8988T (cell line): Measurements from ENCODE around the gene BCO1.

Source experiments
- DNase-seq: peaks from one replicate; pipeline ENCODE4 v3.0.0; 2011

BCO1 gene

GRCh38 chr16:81319221-81319912 is 80.9 kb downstream of the BCO1 start:
- no peak for DNase-seq

GRCh38 chr16:81321039-81321438 is 82.5 kb downstream of the BCO1 start:
- no peak for DNase-seq

GRCh38 chr16:81321536-81321935 is 83.0 kb downstream of the BCO1 start:
- DNase-seq: no peak

GRCh38 chr16:81324808-81325207 is 86.3 kb downstream of the BCO1 start:
- no peak for DNase-seq

GRCh38 chr16:81327011-81327410 is 88.5 kb downstream of the BCO1 start:
- no peak for DNase-seq

GRCh38 chr16:81327447-81328196 is 89.1 kb downstream of the BCO1 start:
- no peak for DNase-seq

- no peak for DNase-seq
Observed at GRCh38 chr16:81329947-81330346, 91.5 kb downstream of the BCO1 start.

GRCh38 chr16:81333356-81333755 is 94.9 kb downstream of the BCO1 start:
- no peak for DNase-seq

GRCh38 chr16:81335669-81336068 is 97.2 kb downstream of the BCO1 start:
- DNase-seq: no peak

- DNase-seq: no peak
Observed at GRCh38 chr16:81337097-81337496, 98.6 kb downstream of the BCO1 start.
